B cell (primary cell): ENCODE data around the gene RBM17. TPM values are rescaled to one million over a fixed set of nuclear protein-coding genes. Genes with fewer than 3 reads are reported as not detected.
A peak's percentile ranks its signal among the peaks of the same experiment; 100 is the strongest.

Experiments used
- ATAC-seq: fragments of 200-7000 bp; cut with Tn5 transposase; one replicate; pipeline ENCODE4 v1.10.0; 2021; ENCODE audit warnings: low read depth, mild to moderate bottlenecking, moderate number of reproducible peaks, moderate library complexity
- CTCF ChIA-PET: fragments of 350-600 bp; sonication (Branson Sonifier 250); formaldehyde crosslinking; loops from one replicate; lab custom pipeline; 2021; ENCODE audit warnings: antibody characterized with exemption, inconsistent platforms; lab: Charles Lee
- POLR2A ChIA-PET: fragments of 350-600 bp; sonication (Branson Sonifier 250); formaldehyde crosslinking; loops from one replicate; lab custom pipeline; 2021; ENCODE audit warnings: antibody characterized with exemption; lab: Charles Lee
- DNase-seq: peaks from one replicate; pipeline ENCODE4 v3.0.0; 2013
- H2AFZ ChIP-seq: 2 replicates; pipeline ENCODE4 v1.6.1; 2012; ENCODE audit warnings: mild to moderate bottlenecking, low read depth, low read length; ENCODE audit not compliant: insufficient read depth, poor library complexity, severe bottlenecking
- H3K27ac ChIP-seq, 2 donors: 1 replicate in 1 of 2; 2 replicates in 1 of 2; pipeline ENCODE4 v1.5.1; 2012 to 2013; ENCODE audit warnings: low read length in 2 of 2, mild to moderate bottlenecking in 2 of 2, moderate library complexity in 1 of 2
- H3K27me3 ChIP-seq, 4 experiments: fragments of 200-600 bp in 1 of 4; sonication (generic) in 1 of 4; replicated peaks in 1 of 4; 1 replicate in 2 of 4; 2 replicates in 2 of 4; pipeline versions ENCODE4 v1.6.1 to v1.7.0; 2013 to 2016; ENCODE audit warnings: low read length in 3 of 4, mild to moderate bottlenecking in 2 of 4, mixed read lengths in 1 of 4, moderate library complexity in 1 of 4; ENCODE audit not compliant: insufficient read depth in 4 of 4, control insufficient read depth in 3 of 4; ENCODE audit errors: control extremely low read depth in 1 of 4
- H3K36me3 ChIP-seq, 2 experiments: replicated peaks in 1 of 2; 1 replicate in 1 of 2; 2 replicates in 1 of 2; pipeline versions ENCODE4 v1.6.1 to v1.7.1; 2013; ENCODE audit warnings: low read length in 1 of 2; ENCODE audit not compliant: insufficient read depth in 2 of 2, control insufficient read depth in 1 of 2; ENCODE audit errors: control extremely low read depth in 1 of 2, extremely low read depth in 1 of 2
- H3K4me1 ChIP-seq, 2 donors: fragments of 200-600 bp in 1 of 2; sonication (generic) in 1 of 2; 1 replicate in 1 of 2; 2 replicates in 1 of 2; pipeline versions ENCODE4 v1.5.1 to v1.6.1; 2013 to 2017; ENCODE audit warnings: low read length in 2 of 2; ENCODE audit not compliant: control insufficient read depth in 2 of 2, insufficient read depth in 2 of 2
- H3K4me2 ChIP-seq: replicated peaks from 2 replicates; pipeline ENCODE3; 2012; ENCODE audit warnings: mild to moderate bottlenecking, low read depth, low read length; ENCODE audit not compliant: poor library complexity, severe bottlenecking
- H3K4me3 ChIP-seq, 5 experiments: fragments of 200-600 bp in 1 of 5; sonication (generic) in 1 of 5; 1 replicate in 3 of 5; 2 replicates in 2 of 5; pipeline versions ENCODE4 v1.5.1 to v1.7.0; 2011 to 2016; ENCODE audit warnings: low read length in 4 of 5, mild to moderate bottlenecking in 4 of 5, low read depth in 2 of 5, control low read depth in 1 of 5, moderate library complexity in 1 of 5; ENCODE audit not compliant: insufficient read depth in 1 of 5; ENCODE audit errors: control extremely low read depth in 1 of 5, extremely low read depth in 1 of 5
- H3K79me2 ChIP-seq: fragments of 200-600 bp; sonication (generic); one replicate; pipeline ENCODE4 v1.6.0; 2016; ENCODE audit warnings: low read length; ENCODE audit not compliant: control insufficient read depth, insufficient read depth
- H3K9ac ChIP-seq: fragments of 200-600 bp; sonication (generic); 2 replicates; pipeline ENCODE4 v1.6.1; 2017; ENCODE audit warnings: mild to moderate bottlenecking, low read length, moderate library complexity
- H3K9me3 ChIP-seq, 3 donors: one replicate each; pipeline versions ENCODE4 v1.6.1 to v1.7.1; 2013; ENCODE audit warnings: low read length in 2 of 3; ENCODE audit not compliant: control insufficient read depth in 2 of 3, insufficient read depth in 1 of 3; ENCODE audit errors: control extremely low read depth in 1 of 3
- H4K20me1 ChIP-seq: 2 replicates; pipeline ENCODE4 v1.6.0; 2012; ENCODE audit warnings: mild to moderate bottlenecking, low read length; ENCODE audit not compliant: insufficient read depth, control insufficient read depth, poor library complexity, severe bottlenecking
- H3K27ac Mint-ChIP-seq: one replicate; pipeline ENCODE4 v1.8.0; 2021; ENCODE audit warnings: mixed read lengths
- H3K27me3 Mint-ChIP-seq: one replicate; pipeline ENCODE4 v1.8.0; 2021; ENCODE audit warnings: mixed read lengths
- H3K4me1 Mint-ChIP-seq: one replicate; pipeline ENCODE4 v1.8.0; 2021; ENCODE audit warnings: mixed read lengths
- H3K4me3 Mint-ChIP-seq: one replicate; pipeline ENCODE4 v1.8.0; 2021; ENCODE audit warnings: mixed read lengths
- H3K9me3 Mint-ChIP-seq: one replicate; pipeline ENCODE4 v1.8.0; 2022; ENCODE audit warnings: mixed read lengths; ENCODE audit not compliant: insufficient read depth
- EZH2 ChIP-seq: IDR thresholded peaks from 2 replicates; pipeline ENCODE4 v1.6.1; 2012; ENCODE audit warnings: borderline replicate concordance, low read depth, mild to moderate bottlenecking, moderate library complexity, low read length; ENCODE audit not compliant: insufficient read depth, poor library complexity, severe bottlenecking
- WGBS: methylation state at CpG from one replicate; pipeline ENCODE4 v1.1.5; 2013; ENCODE audit warnings: missing lambda C conversion rate; ENCODE audit not compliant: insufficient coverage; 5-methylcytosine and 5-hydroxymethylcytosine counted together
- intact Hi-C: fragments of 100-400 bp; cut with micrococcal nuclease; formaldehyde crosslinking; loops from one replicate; pipeline ENCODE4 v1.10.0; 2022
- polyA plus RNA-seq: library from polyadenylated mRNA; depleted of rRNA; stranded (reverse); fragments of >200 nt; gene quantifications from 2 replicates; pipeline ENCODE4 v1.2.3, GENCODE V29; 2012
- total RNA-seq, 2 donors: library from RNA; stranded (reverse); fragments of 120-200 nt in 1 of 2; gene quantifications; 1 replicate in 1 of 2; 2 replicates in 1 of 2; pipeline versions ENCODE4 v1.2.3 to v1.2.4, GENCODE V29; 2013 to 2022
- TF ChIP-seq, protein P1 (sequence below): fragments of 200-600 bp; IDR thresholded peaks from one replicate; pipeline ENCODE4 v1.8.0; 2022; ENCODE audit warnings: antibody characterized with exemption, mild to moderate bottlenecking

Gene RBM17
- total and polyA plus RNA-seq, 2 donors (not counting 1 experiment from before 2014, with no cell fraction given): 34.7 to 168 TPM

GRCh38 chr10:6089334-6090219 is 743 bp downstream of the RBM17 start:
- H4K20me1 ChIP-seq: peaks cover 36% of the 10 kb centered on the region
- H3K9ac ChIP-seq: peak overlapping the region; percentile 80
- Mint-ChIP-seq H3K4me3 (peak overlapping the region; percentile 90), H3K27ac (peak overlapping the region; percentile 53), H3K4me1 (peaks cover 69% of the 10 kb centered on the region), H3K9me3 (no peaks in the 10 kb centered on the region), H3K27me3 (no peaks in the 10 kb centered on the region)
- H3K4me1 ChIP-seq: peaks cover 41 to 43% of the 10 kb centered on the region in 2 donors
- H3K27ac ChIP-seq: peak overlapping the region in 1 of 2 donors; percentile 78
- ChIA-PET CTCF (interaction anchor here (0.6 to 4.9 kb wide), 11 partner anchors 21 to 317 kb away, joined by 3 to 27 read pairs (median 4); partner anchors contain the start of gene PFKFB3), POLR2A (interaction anchor here (0.7 kb wide), 2 partner anchors 39 to 200 kb away, joined by 3 to 8 read pairs; partner anchors contain the start of genes ANKRD16 and FBH1)
- TF ChIP-seq, protein P1, sequence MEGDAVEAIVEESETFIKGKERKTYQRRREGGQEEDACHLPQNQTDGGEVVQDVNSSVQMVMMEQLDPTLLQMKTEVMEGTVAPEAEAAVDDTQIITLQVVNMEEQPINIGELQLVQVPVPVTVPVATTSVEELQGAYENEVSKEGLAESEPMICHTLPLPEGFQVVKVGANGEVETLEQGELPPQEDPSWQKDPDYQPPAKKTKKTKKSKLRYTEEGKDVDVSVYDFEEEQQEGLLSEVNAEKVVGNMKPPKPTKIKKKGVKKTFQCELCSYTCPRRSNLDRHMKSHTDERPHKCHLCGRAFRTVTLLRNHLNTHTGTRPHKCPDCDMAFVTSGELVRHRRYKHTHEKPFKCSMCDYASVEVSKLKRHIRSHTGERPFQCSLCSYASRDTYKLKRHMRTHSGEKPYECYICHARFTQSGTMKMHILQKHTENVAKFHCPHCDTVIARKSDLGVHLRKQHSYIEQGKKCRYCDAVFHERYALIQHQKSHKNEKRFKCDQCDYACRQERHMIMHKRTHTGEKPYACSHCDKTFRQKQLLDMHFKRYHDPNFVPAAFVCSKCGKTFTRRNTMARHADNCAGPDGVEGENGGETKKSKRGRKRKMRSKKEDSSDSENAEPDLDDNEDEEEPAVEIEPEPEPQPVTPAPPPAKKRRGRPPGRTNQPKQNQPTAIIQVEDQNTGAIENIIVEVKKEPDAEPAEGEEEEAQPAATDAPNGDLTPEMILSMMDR: no peak
- TF ChIP-seq EZH2: no peak
- peak; percentile 53 for DNase-seq
- H3K79me2 ChIP-seq: peaks cover 57% of the 10 kb centered on the region
- H3K4me2 ChIP-seq: peak overlapping the region; percentile 93
- under 1% methylated on average over 53 of the region's 53 CpGs for WGBS
- intact Hi-C loops: loop anchor here (2.0 to 5.0 kb wide), 4 partner anchors 55 to 588 kb away; no protein-coding TSS in a partner anchor
- H2AFZ ChIP-seq: peak overlapping the region; percentile 67
- H3K36me3 ChIP-seq: no peaks in the 10 kb centered on the region
- peak overlapping the region; percentile 70 to 94 (median 77) for H3K4me3 ChIP-seq
- H3K27me3 ChIP-seq: no peaks in the 10 kb centered on the region
- ATAC-seq: no peak
- no peaks in the 10 kb centered on the region for H3K9me3 ChIP-seq
